HG03097 (cell line): ENCODE data around the gene SLC6A11.

Source experiments
- ATAC-seq: cut with Tn5 transposase; IDR thresholded peaks from one replicate; pipeline ENCODE4 v1.9.1; 2021; ENCODE audit not compliant: unreplicated experiment, low FRiP score

Gene SLC6A11

GRCh38 chr3:10837849-10838248, 21.8 kb downstream of the SLC6A11 start:
- no peak for ATAC-seq

GRCh38 chr3:10839167-10839566, 23.1 kb downstream of the SLC6A11 start:
- ATAC-seq, result no peak

GRCh38 chr3:10841100-10841499, 25.1 kb downstream of the SLC6A11 start:
- no peak for ATAC-seq

- no peak for ATAC-seq
Measured at GRCh38 chr3:10843378-10843777, 27.4 kb downstream of the SLC6A11 start.

- ATAC-seq, result no peak
Measured at GRCh38 chr3:10845001-10845761, 29.2 kb downstream of the SLC6A11 start.

- ATAC-seq, result no peak
Measured at GRCh38 chr3:10845839-10846656, 30.0 kb downstream of the SLC6A11 start.

GRCh38 chr3:10846657-10846975, 30.6 kb downstream of the SLC6A11 start:
- ATAC-seq, result no peak

- no peak for ATAC-seq
Measured at GRCh38 chr3:10848261-10848660, 32.2 kb downstream of the SLC6A11 start.

GRCh38 chr3:10852066-10852808, 36.2 kb downstream of the SLC6A11 start:
- no peak for ATAC-seq

- no peak for ATAC-seq
Measured at GRCh38 chr3:10855083-10855870, 39.2 kb downstream of the SLC6A11 start.

GRCh38 chr3:10855871-10856662, 40.0 kb downstream of the SLC6A11 start:
- no peak for ATAC-seq

GRCh38 chr3:10857235-10857634, 41.2 kb downstream of the SLC6A11 start:
- ATAC-seq, result no peak

GRCh38 chr3:10858091-10858490, 42.1 kb downstream of the SLC6A11 start:
- ATAC-seq, result no peak

GRCh38 chr3:10867384-10867783, 51.4 kb downstream of the SLC6A11 start:
- ATAC-seq, result no peak

GRCh38 chr3:10869460-10869859, 53.4 kb downstream of the SLC6A11 start:
- ATAC-seq, result no peak

GRCh38 chr3:10870296-10870695, 54.3 kb downstream of the SLC6A11 start:
- no peak for ATAC-seq

GRCh38 chr3:10873415-10873814, 57.4 kb downstream of the SLC6A11 start:
- ATAC-seq, result no peak

GRCh38 chr3:10875914-10876313, 59.9 kb downstream of the SLC6A11 start:
- ATAC-seq, result no peak

GRCh38 chr3:10876661-10877060, 60.6 kb downstream of the SLC6A11 start:
- ATAC-seq, result no peak

- no peak for ATAC-seq
Measured at GRCh38 chr3:10882851-10883250, 66.8 kb downstream of the SLC6A11 start.
